Left lung (tissue), 10 donors: Measurements from ENCODE around the gene ALCAM. TPM values are rescaled to one million over a fixed set of nuclear protein-coding genes. Genes with fewer than 3 reads are reported as not detected.

ENCODE experiments used
- ATAC-seq: fragments of 200-7000 bp; cut with Tn5 transposase; one replicate; pipeline ENCODE4 v1.9.1; 2020; ENCODE audit warnings: moderate library complexity
- DNase-seq, 4 donors: peaks; one replicate each; pipeline ENCODE4 v3.0.0-alpha.2; 2013 to 2020
- H3K27ac ChIP-seq, 2 donors: fragments of 200-600 bp; sonication (generic) in 1 of 2; one replicate each; pipeline versions ENCODE4 v1.5.0 to v1.8.0; 2020 to 2021
- H3K27me3 ChIP-seq, 2 donors: fragments of 200-600 bp; sonication (generic) in 1 of 2; one replicate each; pipeline versions ENCODE4 v1.5.0 to v1.8.0; 2020 to 2021
- H3K36me3 ChIP-seq, 2 donors: fragments of 200-600 bp; sonication (generic) in 1 of 2; one replicate each; pipeline versions ENCODE4 v1.5.0 to v1.8.0; 2020 to 2021
- H3K4me1 ChIP-seq, 2 donors: fragments of 200-600 bp; one replicate each; pipeline ENCODE4 v1.8.0; 2021
- H3K4me3 ChIP-seq, 2 donors: fragments of 200-600 bp; sonication (generic) in 1 of 2; one replicate each; pipeline versions ENCODE4 v1.5.0 to v1.8.0; 2020 to 2021; ENCODE audit warnings: mild to moderate bottlenecking in 1 of 2
- H3K9me3 ChIP-seq, 2 donors: fragments of 200-600 bp; sonication (generic) in 1 of 2; one replicate each; pipeline versions ENCODE4 v1.5.0 to v1.8.0; 2020 to 2021
- CTCF ChIP-seq, 2 donors: fragments of 200-600 bp; sonication (generic) in 1 of 2; IDR thresholded peaks; one replicate each; pipeline versions ENCODE4 v1.5.0 to v1.8.0; 2021; ENCODE audit warnings: antibody characterized with exemption in 2 of 2
- intact Hi-C, 2 donors: fragments of 100-400 bp; cut with DNase I; formaldehyde crosslinking; loops; one replicate each; pipeline versions ENCODE4 v1.11.2 to v1.14.2; 2022
- polyA plus RNA-seq, 6 donors: library from polyadenylated mRNA; unstranded; fragments of 120-200 nt; gene quantifications; one replicate each; pipeline ENCODE4 v1.2.1, GENCODE V29; 2013; ENCODE audit not compliant: insufficient read length in 6 of 6
- total RNA-seq, 2 donors: library from RNA; stranded (reverse); fragmentation: NEBNext Ultra II Directional; extraction: Animal tissue kit (Norgen Biotek cat#: 25700); gene quantifications; one replicate each; pipeline ENCODE4 v1.2.1, GENCODE V29; 2021
- donor health status: DM: no; HTN: yes; CAD: no.
- donor health status: DM: no; HTN: no; CAD: no.

The ALCAM gene
- total and polyA plus RNA-seq, 8 donors, result 84.2 to 170 (median 127) TPM

- Histone ChIP-seq H3K4me1 (no peaks in the 10 kb centered on the region), H3K27ac (no peak overlapping the region), H3K9me3 (no peaks in the 10 kb centered on the region), H3K4me3 (no peak overlapping the region), H3K36me3 (peaks cover 0 to 64% of the 10 kb centered on the region in 2 donors), H3K27me3 (no peaks in the 10 kb centered on the region)
- no peak for TF ChIP-seq CTCF (IDR thresholded peaks at IDR 0.05)
- ATAC-seq (no peak), DNase-seq (no peak)
- intact Hi-C loops, result no loop called here
Observed at GRCh38 chr3:105545051-105545450, 178.3 kb downstream of the ALCAM start.

GRCh38 chr3:105553851-105554250 lies 187.1 kb downstream of the ALCAM start:
- no peaks in the 10 kb centered on the region for H3K27me3 ChIP-seq
- no peaks in the 10 kb centered on the region for H3K9me3 ChIP-seq
- no peaks in the 10 kb centered on the region for H3K4me1 ChIP-seq
- TF ChIP-seq CTCF (IDR thresholded peaks at IDR 0.05), result no peak
- ATAC-seq (no peak), DNase-seq (no peak)
- intact Hi-C loops, result no loop called here
- no peak overlapping the region for H3K4me3 ChIP-seq
- peaks cover 0 to 48% of the 10 kb centered on the region in 2 donors for H3K36me3 ChIP-seq
- H3K27ac ChIP-seq, result no peak overlapping the region

GRCh38 chr3:105555206-105555605 lies 188.5 kb downstream of the ALCAM start:
- ATAC-seq (no peak), DNase-seq (no peak)
- no peak for TF ChIP-seq CTCF (IDR thresholded peaks at IDR 0.05)
- intact Hi-C loops, result no loop called here
- no peaks in the 10 kb centered on the region for H3K4me1 ChIP-seq
- H3K9me3 ChIP-seq, result no peaks in the 10 kb centered on the region
- H3K27me3 ChIP-seq, result no peaks in the 10 kb centered on the region
- H3K27ac ChIP-seq, result no peak overlapping the region
- peaks cover 0 to 43% of the 10 kb centered on the region in 2 donors for H3K36me3 ChIP-seq
- H3K4me3 ChIP-seq, result no peak overlapping the region

GRCh38 chr3:105559856-105560255 lies 193.1 kb downstream of the ALCAM start:
- DNase-seq (no peak), ATAC-seq (no peak)
- TF ChIP-seq CTCF (IDR thresholded peaks at IDR 0.05), result no peak
- Histone ChIP-seq H3K9me3 (no peaks in the 10 kb centered on the region), H3K27me3 (no peaks in the 10 kb centered on the region), H3K36me3 (peaks cover 0 to 19% of the 10 kb centered on the region in 2 donors), H3K4me1 (no peaks in the 10 kb centered on the region), H3K4me3 (no peak overlapping the region), H3K27ac (no peak overlapping the region)
- intact Hi-C loops, result no loop called here

GRCh38 chr3:105561876-105562275 lies 195.2 kb downstream of the ALCAM start:
- no peak overlapping the region for H3K27ac ChIP-seq
- DNase-seq (no peak), ATAC-seq (no peak)
- H3K4me1 ChIP-seq, result no peaks in the 10 kb centered on the region
- H3K36me3 ChIP-seq, result peaks cover 0 to 12% of the 10 kb centered on the region in 2 donors
- no peaks in the 10 kb centered on the region for H3K9me3 ChIP-seq
- intact Hi-C loops, result no loop called here
- TF ChIP-seq CTCF (IDR thresholded peaks at IDR 0.05), result no peak
- H3K4me3 ChIP-seq, result no peak overlapping the region
- no peaks in the 10 kb centered on the region for H3K27me3 ChIP-seq
